IMR-90 (cell line): ENCODE measurements around the gene ANO10.
"Not testable (repeated sequence)": the region's sequence is repeated elsewhere in the genome, so short reads cannot be mapped to it uniquely, and the experiment has no call there.

Experiments
- CEBPB ChIP-seq: IDR thresholded peaks from 2 replicates; pipeline ENCODE4 v1.6.1; 2012; ENCODE audit warnings: low read depth, low read length, improper control_type of control experiment
- ELK1 ChIP-seq: fragments of 150-350 bp; IDR thresholded peaks from 2 replicates; pipeline ENCODE4 v1.6.1; 2016; ENCODE audit warnings: low read depth, mild to moderate bottlenecking, low read length, moderate library complexity, borderline replicate concordance
- FOS ChIP-seq: fragments of 150-350 bp; IDR thresholded peaks from 2 replicates; pipeline ENCODE4 v1.6.1; 2016; ENCODE audit warnings: low read depth, low read length
- MAFK ChIP-seq: IDR thresholded peaks from 2 replicates; pipeline ENCODE4 v1.6.1; 2012; ENCODE audit warnings: low read depth, low read length, improper control_type of control experiment
- MAZ ChIP-seq: IDR thresholded peaks from 2 replicates; pipeline ENCODE4 v1.6.1; 2012; ENCODE audit warnings: low read depth, mild to moderate bottlenecking, low read length, improper control_type of control experiment, moderate library complexity, borderline replicate concordance
- MXI1 ChIP-seq: IDR thresholded peaks from 2 replicates; pipeline ENCODE4 v1.6.1; 2012; ENCODE audit warnings: low read depth, mild to moderate bottlenecking, low read length, moderate library complexity, borderline replicate concordance
- POLR2A ChIP-seq: IDR thresholded peaks from 2 replicates; pipeline ENCODE4 v1.6.1; 2012; ENCODE audit warnings: mild to moderate bottlenecking, low read depth, low read length
- RCOR1 ChIP-seq: IDR thresholded peaks from 2 replicates; pipeline ENCODE4 v1.6.1; 2012; ENCODE audit warnings: mild to moderate bottlenecking, low read length, improper control_type of control experiment; ENCODE audit not compliant: insufficient replicate concordance
- TF ChIP-seq, protein P1 (sequence below): conservative IDR thresholded peaks from 2 replicates; pipeline ENCODE4 v1.5.1; 2012; ENCODE audit warnings: mild to moderate bottlenecking, low read depth, low read length, improper control_type of control experiment

GRCh38 chr3:43457038-43457437 lies 164.8 kb downstream of the ANO10 start:
- TF ChIP-seq MAZ, POLR2A, RCOR1, ELK1, MXI1, MAFK, FOS, CEBPB: not testable (repeated sequence)
- TF ChIP-seq, protein P1, sequence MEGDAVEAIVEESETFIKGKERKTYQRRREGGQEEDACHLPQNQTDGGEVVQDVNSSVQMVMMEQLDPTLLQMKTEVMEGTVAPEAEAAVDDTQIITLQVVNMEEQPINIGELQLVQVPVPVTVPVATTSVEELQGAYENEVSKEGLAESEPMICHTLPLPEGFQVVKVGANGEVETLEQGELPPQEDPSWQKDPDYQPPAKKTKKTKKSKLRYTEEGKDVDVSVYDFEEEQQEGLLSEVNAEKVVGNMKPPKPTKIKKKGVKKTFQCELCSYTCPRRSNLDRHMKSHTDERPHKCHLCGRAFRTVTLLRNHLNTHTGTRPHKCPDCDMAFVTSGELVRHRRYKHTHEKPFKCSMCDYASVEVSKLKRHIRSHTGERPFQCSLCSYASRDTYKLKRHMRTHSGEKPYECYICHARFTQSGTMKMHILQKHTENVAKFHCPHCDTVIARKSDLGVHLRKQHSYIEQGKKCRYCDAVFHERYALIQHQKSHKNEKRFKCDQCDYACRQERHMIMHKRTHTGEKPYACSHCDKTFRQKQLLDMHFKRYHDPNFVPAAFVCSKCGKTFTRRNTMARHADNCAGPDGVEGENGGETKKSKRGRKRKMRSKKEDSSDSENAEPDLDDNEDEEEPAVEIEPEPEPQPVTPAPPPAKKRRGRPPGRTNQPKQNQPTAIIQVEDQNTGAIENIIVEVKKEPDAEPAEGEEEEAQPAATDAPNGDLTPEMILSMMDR: not testable (repeated sequence)
